GM19324 (cell line): ENCODE measurements around the gene DENND11.

ENCODE experiments used
- ATAC-seq: cut with Tn5 transposase; IDR thresholded peaks from one replicate; pipeline ENCODE4 v1.9.1; 2021; ENCODE audit warnings: mild to moderate bottlenecking, moderate library complexity; ENCODE audit not compliant: unreplicated experiment, low FRiP score

Gene DENND11

GRCh38 chr7:141702047-141702567 lies at the start of gene DENND11:
DENND11 (minus strand) TSS chr7:141702166; CDS start chr7:141702153, 13 bp downstream.
- ATAC-seq: peak; percentile 85

- no peak for ATAC-seq
Measured at GRCh38 chr7:141748396-141748795, 46.4 kb upstream of the DENND11 start.

- no peak for ATAC-seq
Measured at GRCh38 chr7:141744131-141744530, 42.2 kb upstream of the DENND11 start.

- no peak for ATAC-seq
Measured at GRCh38 chr7:141742229-141742628, 40.3 kb upstream of the DENND11 start.

GRCh38 chr7:141739250-141739649 lies 37.3 kb upstream of the DENND11 start:
- ATAC-seq: no peak

GRCh38 chr7:141738592-141739013 lies 36.6 kb upstream of the DENND11 start:
- no peak for ATAC-seq

- ATAC-seq: peak; percentile 94
Measured at GRCh38 chr7:141737836-141738591, 36.0 kb upstream of the DENND11 start, which contains the start of gene SSBP1. SSBP1 (plus strand) TSS chr7:141738358; CDS start chr7:141739167, 809 bp downstream.

- ATAC-seq: no peak
Measured at GRCh38 chr7:141737118-141737835, 35.3 kb upstream of the DENND11 start.

- ATAC-seq: no peak
Measured at GRCh38 chr7:141731476-141732149, 29.6 kb upstream of the DENND11 start.

GRCh38 chr7:141729020-141729419 lies 27.1 kb upstream of the DENND11 start:
- no peak for ATAC-seq

- no peak for ATAC-seq
Measured at GRCh38 chr7:141722529-141722928, 20.6 kb upstream of the DENND11 start.

- ATAC-seq: no peak
Measured at GRCh38 chr7:141717450-141717849, 15.5 kb upstream of the DENND11 start.

- no peak for ATAC-seq
Measured at GRCh38 chr7:141715794-141716689, 14.1 kb upstream of the DENND11 start.

GRCh38 chr7:141715018-141715417 lies 13.1 kb upstream of the DENND11 start:
- ATAC-seq: no peak

GRCh38 chr7:141714571-141714970 lies 12.6 kb upstream of the DENND11 start:
- ATAC-seq: no peak

- ATAC-seq: no peak
Measured at GRCh38 chr7:141713890-141714289, 11.9 kb upstream of the DENND11 start.

GRCh38 chr7:141712603-141713255 lies 10.8 kb upstream of the DENND11 start:
- no peak for ATAC-seq

GRCh38 chr7:141710301-141710700 lies 8.3 kb upstream of the DENND11 start:
- no peak for ATAC-seq

- ATAC-seq: no peak
Measured at GRCh38 chr7:141709749-141710148, 7.8 kb upstream of the DENND11 start.
